Muscle layer of duodenum (tissue), 2 donors: ENCODE results near the gene HDAC5.

Source experiments
- H3K27ac ChIP-seq: one replicate; pipeline ENCODE4 v1.7.0; 2013; ENCODE audit warnings: mild to moderate bottlenecking, low read length
- H3K27me3 ChIP-seq: one replicate; pipeline ENCODE4 v1.7.0; 2013; ENCODE audit warnings: low read depth, mild to moderate bottlenecking, control low read depth, low read length
- H3K36me3 ChIP-seq, 2 donors: one replicate each; pipeline ENCODE4 v1.7.0; 2013; ENCODE audit warnings: low read length in 2 of 2, control low read depth in 1 of 2, mild to moderate bottlenecking in 1 of 2; ENCODE audit not compliant: insufficient read depth in 2 of 2, control insufficient read depth in 1 of 2
- H3K4me1 ChIP-seq, 2 donors: one replicate each; pipeline ENCODE4 v1.7.0; 2013; ENCODE audit warnings: low read length in 2 of 2, mild to moderate bottlenecking in 2 of 2, control low read depth in 1 of 2, moderate library complexity in 1 of 2; ENCODE audit not compliant: insufficient read depth in 2 of 2, control insufficient read depth in 1 of 2
- H3K4me3 ChIP-seq, 2 donors: one replicate each; pipeline ENCODE4 v1.7.0; 2013; ENCODE audit warnings: low read length in 2 of 2, low read depth in 1 of 2, mild to moderate bottlenecking in 1 of 2
- H3K9me3 ChIP-seq, 2 donors: one replicate each; pipeline ENCODE4 v1.7.0; 2013; ENCODE audit warnings: low read length in 2 of 2, control low read depth in 1 of 2, mild to moderate bottlenecking in 1 of 2; ENCODE audit not compliant: control insufficient read depth in 1 of 2
- donor health status: healthy.

HDAC5 gene

GRCh38 chr17:44093231-44093900, 30.1 kb downstream of the HDAC5 start:
- H3K4me1 ChIP-seq = peaks cover 21 to 25% of the 10 kb centered on the region in 2 donors
- no peaks in the 10 kb centered on the region for H3K9me3 ChIP-seq
- no peak overlapping the region for H3K27ac ChIP-seq
- no peaks in the 10 kb centered on the region for H3K27me3 ChIP-seq
- peaks cover 12 to 45% of the 10 kb centered on the region in 2 donors for H3K36me3 ChIP-seq
- no peak overlapping the region for H3K4me3 ChIP-seq

DNA sequence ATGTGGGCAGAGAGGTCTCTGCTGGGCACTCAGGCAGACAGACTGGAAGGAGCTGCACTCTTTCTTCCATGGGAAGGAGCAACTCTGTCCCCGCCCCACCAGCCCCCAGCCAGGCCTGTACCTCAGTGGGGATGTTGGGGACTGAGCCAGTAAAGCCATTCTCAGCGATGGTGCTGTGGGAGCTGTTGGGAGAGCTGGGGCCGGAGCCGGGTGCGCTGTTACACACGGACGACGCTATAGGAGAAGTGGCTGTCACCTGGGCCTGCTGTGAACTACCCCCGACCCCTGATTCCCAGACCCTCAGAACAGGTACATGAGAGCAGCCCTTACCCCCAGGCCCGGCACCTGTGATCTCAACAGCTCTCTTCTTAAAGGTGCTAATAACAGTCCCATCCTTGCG, 31.4 kb downstream of the HDAC5 start:
- H3K27ac ChIP-seq = no peak overlapping the region
- H3K36me3 ChIP-seq = peaks cover 12 to 53% of the 10 kb centered on the region in 2 donors
- H3K4me3 ChIP-seq = no peak overlapping the region
- no peaks in the 10 kb centered on the region for H3K27me3 ChIP-seq
- peaks cover 12 to 18% of the 10 kb centered on the region in 2 donors for H3K4me1 ChIP-seq
- no peaks in the 10 kb centered on the region for H3K9me3 ChIP-seq

GRCh38 chr17:44091200-44091997, 32.0 kb downstream of the HDAC5 start:
- Histone ChIP-seq H3K27me3 (no peaks in the 10 kb centered on the region), H3K4me1 (peaks cover 12 to 22% of the 10 kb centered on the region in 2 donors), H3K9me3 (no peaks in the 10 kb centered on the region), H3K4me3 (no peak overlapping the region), H3K36me3 (peaks cover 12 to 55% of the 10 kb centered on the region in 2 donors), H3K27ac (no peak overlapping the region)

DNA sequence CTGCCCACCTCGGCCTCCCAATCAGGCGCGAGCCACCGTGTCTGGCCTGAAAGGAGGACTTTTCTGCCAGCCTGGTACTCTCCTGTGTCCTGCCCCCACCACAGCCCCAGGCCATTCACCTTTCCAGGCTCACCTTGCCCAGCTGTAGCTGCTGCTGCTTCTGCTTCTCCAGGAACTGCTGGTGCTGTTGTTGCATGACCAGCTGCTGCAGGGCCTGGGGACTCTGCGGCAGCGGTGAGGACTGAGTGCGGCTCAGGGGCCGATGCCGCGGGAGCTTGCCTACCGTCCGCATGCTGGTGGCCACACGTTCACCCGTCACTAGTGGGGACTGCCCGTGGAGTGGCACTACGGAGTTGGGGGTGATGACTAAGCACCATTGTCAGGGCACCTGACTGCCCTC, 35.2 kb downstream of the HDAC5 start:
- Histone ChIP-seq H3K4me1 (peaks cover 0 to 14% of the 10 kb centered on the region in 2 donors), H3K9me3 (no peaks in the 10 kb centered on the region), H3K4me3 (no peak overlapping the region), H3K27me3 (no peaks in the 10 kb centered on the region), H3K27ac (no peak overlapping the region), H3K36me3 (peaks cover 16 to 65% of the 10 kb centered on the region in 2 donors)

DNA sequence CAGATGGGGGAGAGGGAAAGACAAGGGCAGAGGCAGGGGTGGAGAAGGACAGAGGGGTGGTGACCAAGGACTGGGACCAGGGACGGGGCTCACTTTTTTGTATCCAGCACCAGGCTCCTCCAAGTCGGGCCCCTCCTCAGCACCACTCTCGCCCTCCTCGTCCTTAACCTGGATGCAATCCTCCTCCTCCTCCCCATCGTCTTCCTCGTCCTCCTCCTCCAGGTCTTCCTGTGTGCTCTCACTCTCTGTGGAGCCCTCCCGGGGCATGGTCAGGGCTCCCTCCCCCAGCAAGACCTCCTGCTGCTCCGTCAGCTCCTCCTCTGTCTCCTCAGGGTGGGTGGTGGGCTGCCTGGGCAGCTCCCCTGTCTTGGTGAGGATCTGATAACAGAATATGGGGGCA, 36.1 kb downstream of the HDAC5 start:
- Histone ChIP-seq H3K4me1 (peaks cover 0 to 14% of the 10 kb centered on the region in 2 donors), H3K9me3 (no peaks in the 10 kb centered on the region), H3K36me3 (peaks cover 18 to 65% of the 10 kb centered on the region in 2 donors), H3K27me3 (no peaks in the 10 kb centered on the region), H3K27ac (no peak overlapping the region), H3K4me3 (no peak overlapping the region)

DNA sequence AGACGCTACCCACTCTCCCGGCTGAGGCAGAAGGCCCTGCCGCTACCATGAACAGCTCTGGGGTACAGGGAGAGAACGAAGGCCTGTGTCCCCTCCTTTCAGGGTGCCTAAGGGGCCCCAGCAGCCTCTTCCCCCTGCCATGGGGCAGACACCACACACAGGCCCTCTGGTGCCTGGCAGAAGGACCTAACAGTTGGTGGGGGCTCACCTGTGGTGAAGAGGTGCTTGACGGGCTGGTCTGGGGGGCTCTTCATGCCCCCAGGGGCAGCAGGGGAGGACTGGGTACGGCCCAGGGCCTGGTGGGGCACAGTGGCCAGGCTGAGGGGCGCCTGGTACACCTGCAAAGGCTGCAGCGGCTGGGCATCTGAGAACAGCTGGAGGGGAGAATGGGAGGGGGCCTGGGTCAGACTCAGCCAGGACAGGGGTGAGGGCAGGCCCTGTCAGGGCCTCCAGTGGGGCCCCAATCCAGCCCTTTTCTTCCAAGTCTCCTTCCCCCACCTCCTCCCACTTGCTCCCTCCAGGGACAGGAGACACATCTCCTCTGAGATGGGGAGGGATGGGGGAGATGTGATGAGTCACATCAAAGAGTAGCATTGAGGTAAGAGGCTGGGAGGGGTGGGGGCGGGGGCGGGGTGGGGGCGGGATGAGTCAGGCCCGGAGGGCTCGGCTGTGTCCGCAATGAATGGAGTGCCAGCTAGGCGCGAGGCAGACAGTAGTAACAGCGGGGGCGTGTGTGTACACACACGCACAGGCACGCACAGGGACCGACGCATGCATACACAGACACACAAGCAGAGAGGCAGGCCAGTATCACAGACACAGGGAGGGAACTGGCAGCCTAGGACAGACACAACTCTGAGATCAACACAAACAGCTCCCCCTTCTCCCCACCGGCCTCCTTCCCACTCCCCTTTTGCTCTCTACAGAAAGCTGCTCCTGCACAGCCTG, 36.8 kb downstream of the HDAC5 start:
- H3K36me3 ChIP-seq = peaks cover 14 to 65% of the 10 kb centered on the region in 2 donors
- no peak overlapping the region for H3K4me3 ChIP-seq
- no peaks in the 10 kb centered on the region for H3K9me3 ChIP-seq
- peaks cover 0 to 14% of the 10 kb centered on the region in 2 donors for H3K4me1 ChIP-seq
- H3K27me3 ChIP-seq = no peaks in the 10 kb centered on the region
- no peak overlapping the region for H3K27ac ChIP-seq

- Histone ChIP-seq H3K4me1 (peaks cover 0 to 14% of the 10 kb centered on the region in 2 donors), H3K36me3 (peaks cover 12 to 62% of the 10 kb centered on the region in 2 donors), H3K9me3 (no peaks in the 10 kb centered on the region), H3K27ac (no peak overlapping the region), H3K4me3 (no peak overlapping the region), H3K27me3 (no peaks in the 10 kb centered on the region)
Measured at GRCh38 chr17:44085908-44086307, 37.5 kb downstream of the HDAC5 start.

GRCh38 chr17:44084921-44085320, 38.5 kb downstream of the HDAC5 start:
- H3K36me3 ChIP-seq = peaks cover 15 to 70% of the 10 kb centered on the region in 2 donors
- no peaks in the 10 kb centered on the region for H3K27me3 ChIP-seq
- no peak overlapping the region for H3K27ac ChIP-seq
- H3K9me3 ChIP-seq = no peaks in the 10 kb centered on the region
- H3K4me1 ChIP-seq = peaks cover 0 to 14% of the 10 kb centered on the region in 2 donors
- H3K4me3 ChIP-seq = no peak overlapping the region

GRCh38 chr17:44084131-44084538, 39.3 kb downstream of the HDAC5 start:
- Histone ChIP-seq H3K4me3 (no peak overlapping the region), H3K27me3 (no peaks in the 10 kb centered on the region), H3K36me3 (peaks cover 19 to 75% of the 10 kb centered on the region in 2 donors), H3K9me3 (no peaks in the 10 kb centered on the region), H3K4me1 (peaks cover 0 to 14% of the 10 kb centered on the region in 2 donors), H3K27ac (no peak overlapping the region)

GRCh38 chr17:44083250-44083849, 40.1 kb downstream of the HDAC5 start:
- Histone ChIP-seq H3K4me3 (no peak overlapping the region), H3K9me3 (no peaks in the 10 kb centered on the region), H3K27ac (no peak overlapping the region), H3K4me1 (peaks cover 0 to 14% of the 10 kb centered on the region in 2 donors), H3K36me3 (peaks cover 13 to 75% of the 10 kb centered on the region in 2 donors), H3K27me3 (no peaks in the 10 kb centered on the region)
